ENCODE results near the gene TRIML2.

GRCh38 chr4:188092824-188093223, 16.6 kb downstream of the TRIML2 start:
- TF ChIP-seq POLR2A (IDR thresholded peaks at IDR 0.05) (no peak), CTCF (IDR thresholded peaks at IDR 0.05) (no peak), POLR2AphosphoS5 (IDR thresholded peaks at IDR 0.05; ENCODE audit: insufficient read depth in 1 of 2, low read depth in 1 of 2) (no peak)

Measured in vagina (tissue), 2 donors.